ENCODE measurements around the gene GSTT4.

GSTT4 gene

DNA sequence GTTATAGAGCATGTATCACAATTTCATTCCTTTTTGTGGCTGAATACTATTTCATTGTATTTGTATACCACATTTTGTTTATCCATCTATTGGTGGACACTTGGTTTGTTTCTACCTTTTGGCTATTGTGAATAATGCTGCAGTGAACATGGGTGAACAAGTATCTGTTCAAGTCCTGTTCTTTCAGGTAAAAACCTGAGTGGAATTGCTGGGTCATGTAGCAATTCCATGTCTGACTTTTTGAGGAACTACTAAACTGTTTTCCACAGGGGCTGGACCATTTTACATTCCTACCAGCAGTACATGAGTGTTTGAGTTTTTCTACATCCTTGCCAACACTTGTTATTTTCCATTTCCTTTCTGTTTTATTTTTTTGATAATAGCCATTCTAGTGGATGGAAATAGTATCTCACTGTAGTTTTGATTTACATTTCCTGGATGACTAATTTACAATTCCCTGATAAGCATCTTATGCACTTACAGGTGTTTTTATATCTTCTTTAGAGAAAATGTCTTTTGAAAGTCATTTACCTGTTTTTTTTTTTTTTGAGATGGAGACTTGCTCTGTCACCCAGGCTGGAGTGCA lies 18.0 kb upstream of the GSTT4 start:
- H3K9me3 ChIP-seq = no peaks in the 10 kb centered on the region
- H3K4me1 ChIP-seq = peaks cover 2% of the 10 kb centered on the region; the same call in 1 of the 2 replicates
- DNase-seq = no peak
- no peak overlapping the region for H3K4me3 ChIP-seq (ENCODE audit: low read depth, low read length)
- TF ChIP-seq CTCF (IDR thresholded peaks at IDR 0.05; ENCODE audit: low read depth, low read length) = no peak
- no peaks in the 10 kb centered on the region for H3K27me3 ChIP-seq
- no peaks in the 10 kb centered on the region for H3K36me3 ChIP-seq

DNA sequence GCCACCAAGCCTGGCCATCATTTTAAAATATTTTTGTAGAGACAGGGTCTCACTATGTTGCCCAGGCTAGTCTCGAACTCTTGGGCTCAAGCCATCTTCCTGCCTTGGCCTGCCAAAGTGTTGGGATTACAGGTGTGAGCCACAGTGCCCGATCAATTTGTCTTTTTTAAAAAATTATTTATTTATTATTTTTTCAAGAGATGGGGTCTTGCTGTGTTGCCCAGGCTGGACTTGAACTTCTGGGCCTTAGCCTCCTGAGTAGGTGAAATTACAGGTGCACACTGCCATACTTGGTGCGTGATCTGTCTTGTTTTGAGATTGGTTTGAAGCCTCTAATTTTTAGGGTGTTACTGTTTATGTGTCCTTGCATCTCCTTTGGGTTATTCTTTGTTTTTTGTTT lies 16.1 kb upstream of the GSTT4 start:
- Histone ChIP-seq H3K9me3 (no peaks in the 10 kb centered on the region), H3K4me1 (no peaks in the 10 kb centered on the region; the same call in 1 of the 2 replicates), H3K4me3 (ENCODE audit: low read depth, low read length) (no peak overlapping the region), H3K27me3 (no peaks in the 10 kb centered on the region), H3K36me3 (0 out of 2 replicates have a peak, but pooled peaks cover 3% of the 10 kb centered on the region)
- no peak for TF ChIP-seq CTCF (IDR thresholded peaks at IDR 0.05; ENCODE audit: low read depth, low read length)
- no peak for DNase-seq

DNA sequence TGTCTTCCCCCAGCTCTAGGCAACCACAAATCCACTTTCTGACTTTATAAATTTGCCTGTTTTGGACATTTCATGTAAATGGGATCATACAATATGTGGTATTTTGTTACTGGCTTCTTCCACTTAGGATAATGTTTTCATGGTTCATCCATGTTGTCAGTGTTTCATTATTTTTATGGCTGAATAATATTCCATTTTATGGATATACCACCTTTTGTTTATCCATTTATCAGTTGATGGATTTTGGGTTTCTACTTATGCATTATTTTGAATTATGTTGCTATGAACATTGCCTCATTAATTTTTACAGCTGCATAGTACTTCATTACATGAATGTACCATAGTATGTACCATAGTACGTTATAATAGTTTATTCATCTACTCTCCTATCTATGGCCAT lies 10.9 kb upstream of the GSTT4 start:
- Histone ChIP-seq H3K4me3 (ENCODE audit: low read depth, low read length) (no peak overlapping the region), H3K9me3 (no peaks in the 10 kb centered on the region), H3K27me3 (no peaks in the 10 kb centered on the region), H3K36me3 (0 out of 2 replicates have a peak, but pooled peaks cover 3% of the 10 kb centered on the region), H3K4me1 (no peaks in the 10 kb centered on the region)
- no peak for TF ChIP-seq CTCF (IDR thresholded peaks at IDR 0.05; ENCODE audit: low read depth, low read length)
- no peak for DNase-seq

GRCh38 chr22:24011735-24012068 lies 6.4 kb upstream of the GSTT4 start:
- Histone ChIP-seq H3K27me3 (no peaks in the 10 kb centered on the region), H3K4me1 (no peaks in the 10 kb centered on the region), H3K4me3 (ENCODE audit: low read depth, low read length) (peak overlapping the region; percentile 99), H3K9me3 (no peaks in the 10 kb centered on the region), H3K36me3 (no peaks in the 10 kb centered on the region)
- TF ChIP-seq CTCF (IDR thresholded peaks at IDR 0.05; ENCODE audit: low read depth, low read length) = no peak
- no peak for DNase-seq

- Histone ChIP-seq H3K27me3 (no peaks in the 10 kb centered on the region), H3K36me3 (no peaks in the 10 kb centered on the region)
- no peak for TF ChIP-seq CTCF (IDR thresholded peaks at IDR 0.05; ENCODE audit: low read depth, low read length)
Measured at GRCh38 chr22:24010018-24010391, 4.8 kb upstream of the GSTT4 start.

GRCh38 chr22:24009227-24010017 lies 4.2 kb upstream of the GSTT4 start:
- TF ChIP-seq CTCF (IDR thresholded peaks at IDR 0.05; ENCODE audit: low read depth, low read length) = no peak
- no peak for DNase-seq

More at GRCh38 chr22:24010018-24010391, 4.8 kb upstream of the GSTT4 start:
- Histone ChIP-seq H3K9me3 (no peaks in the 10 kb centered on the region), H3K4me1 (no peaks in the 10 kb centered on the region), H3K4me3 (ENCODE audit: low read depth, low read length) (no peak overlapping the region)
- DNase-seq = no peak

More at GRCh38 chr22:24009227-24010017, 4.2 kb upstream of the GSTT4 start:
- Histone ChIP-seq H3K27me3 (no peaks in the 10 kb centered on the region), H3K9me3 (no peaks in the 10 kb centered on the region), H3K36me3 (no peaks in the 10 kb centered on the region), H3K4me3 (ENCODE audit: low read depth, low read length) (no peak overlapping the region), H3K4me1 (no peaks in the 10 kb centered on the region)
